Activated CD4-positive, CD25-positive, alpha-beta regulatory T cell (primary cell): ENCODE measurements around the gene GMPPA.

Source experiments
- DNase-seq, 4 experiments: peaks; one replicate each; lab custom pipeline; 2025; lab: John Stamatoyannopoulos, UW

The GMPPA gene

GRCh38 chr2:219486380-219486959 lies 12.2 kb upstream of the GMPPA start:
- DNase-seq, result no peak

GRCh38 chr2:219488149-219488843 lies 10.4 kb upstream of the GMPPA start:
- no peak for DNase-seq

- DNase-seq, result no peak
Observed at GRCh38 chr2:219488844-219489194, 9.9 kb upstream of the GMPPA start.

- DNase-seq, result no peak
Observed at GRCh38 chr2:219489315-219489714, 9.4 kb upstream of the GMPPA start.

GRCh38 chr2:219490186-219490585 lies 8.5 kb upstream of the GMPPA start:
- DNase-seq, result no peak

- no peak for DNase-seq
Observed at GRCh38 chr2:219490600-219491130, 8.0 kb upstream of the GMPPA start.

GRCh38 chr2:219491278-219491963 lies 7.3 kb upstream of the GMPPA start:
- no peak for DNase-seq

- no peak for DNase-seq
Observed at GRCh38 chr2:219492575-219492974, 6.1 kb upstream of the GMPPA start.

- no peak for DNase-seq
Observed at GRCh38 chr2:219493086-219493485, 5.6 kb upstream of the GMPPA start.

- DNase-seq, result no peak
Observed at GRCh38 chr2:219494952-219495530, 3.6 kb upstream of the GMPPA start.

GRCh38 chr2:219495531-219496122 lies 3.1 kb upstream of the GMPPA start:
- DNase-seq, result peak in 2 of 4 experiments; percentile 21 to 23

GRCh38 chr2:219496247-219496824 lies 2.4 kb upstream of the GMPPA start:
- no peak for DNase-seq

GRCh38 chr2:219496825-219497494 lies 1.7 kb upstream of the GMPPA start:
- DNase-seq, result no peak

GRCh38 chr2:219497495-219498279 lies 1.0 kb upstream of the GMPPA start:
- DNase-seq, result peak in 2 of 4 experiments; percentile 6 to 13

GRCh38 chr2:219499058-219499307 lies 292 bp downstream of the GMPPA start:
- no peak for DNase-seq

GRCh38 chr2:219499555-219499954 lies 864 bp downstream of the GMPPA start:
- no peak for DNase-seq

GRCh38 chr2:219500135-219500534 lies 1.4 kb downstream of the GMPPA start:
- DNase-seq, result no peak

- no peak for DNase-seq
Observed at GRCh38 chr2:219501849-219502248, 3.2 kb downstream of the GMPPA start.

- no peak for DNase-seq
Observed at GRCh38 chr2:219502618-219503017, 3.9 kb downstream of the GMPPA start.

GRCh38 chr2:219505585-219505984 lies 6.9 kb downstream of the GMPPA start:
- DNase-seq, result no peak
